GM12878 (cell line): ENCODE results near the gene BNIPL. TPM values are rescaled to one million over a fixed set of nuclear protein-coding genes. Genes with fewer than 3 reads are reported as not detected.

ENCODE experiments used
- BRCA1 ChIP-seq: IDR thresholded peaks from 2 replicates; pipeline ENCODE4 v1.6.1; 2011; ENCODE audit warnings: low read depth, low read length, improper control_type of control experiment
- CBX5 ChIP-seq: sonication (generic); IDR thresholded peaks from 2 replicates; pipeline ENCODE4 v1.6.1; 2016; ENCODE audit warnings: low read depth, moderate library complexity, mild to moderate bottlenecking, inconsistent platforms
- E2F4 ChIP-seq: IDR thresholded peaks from 2 replicates; pipeline ENCODE4 v1.6.1; 2012; ENCODE audit warnings: low read depth, low read length, improper control_type of control experiment
- E2F8 ChIP-seq: fragments of 450-650 bp; IDR thresholded peaks from 2 replicates; pipeline ENCODE4 v1.6.1; 2018; ENCODE audit warnings: mild to moderate bottlenecking, low read depth, moderate library complexity; ENCODE audit not compliant: partially characterized antibody
- IKZF2 ChIP-seq, 2 experiments: fragments of 450-650 bp; IDR thresholded peaks; 2 replicates each; pipeline ENCODE4 v1.6.1; 2017; ENCODE audit warnings: mild to moderate bottlenecking in 2 of 2, moderate library complexity in 2 of 2
- LARP7 ChIP-seq: fragments of 450-650 bp; IDR thresholded peaks from 2 replicates; pipeline ENCODE4 v1.6.1; 2017; ENCODE audit warnings: mild to moderate bottlenecking
- MTA2 ChIP-seq: fragments of 450-650 bp; IDR thresholded peaks from 2 replicates; pipeline ENCODE4 v1.6.1; 2016; ENCODE audit warnings: low read depth, mild to moderate bottlenecking, moderate library complexity
- NR2F1 ChIP-seq: fragments of 450-650 bp; conservative IDR thresholded peaks from 2 replicates; pipeline ENCODE4 v1.6.1; 2017; ENCODE audit warnings: mild to moderate bottlenecking
- NRF1 ChIP-seq: conservative IDR thresholded peaks from 2 replicates; pipeline ENCODE4 v1.6.1; 2011; ENCODE audit warnings: mild to moderate bottlenecking, low read depth, low read length, improper control_type of control experiment
- POLR2A ChIP-seq: IDR thresholded peaks from 2 replicates; pipeline ENCODE4 v1.6.1; 2011; ENCODE audit warnings: low read depth, mild to moderate bottlenecking, low read length
- RCOR1 ChIP-seq: conservative IDR thresholded peaks from 2 replicates; pipeline ENCODE4 v1.6.1; 2012; ENCODE audit warnings: low read depth, low read length, improper control_type of control experiment
- RELA ChIP-seq: fragments of 450-650 bp; IDR thresholded peaks from 2 replicates; pipeline ENCODE4 v1.8.0; 2014; ENCODE audit warnings: borderline replicate concordance; ENCODE audit not compliant: partially characterized antibody
- SIN3A ChIP-seq: IDR thresholded peaks from 2 replicates; pipeline ENCODE4 v1.6.1; 2012; ENCODE audit warnings: low read depth, low read length, improper control_type of control experiment
- SMC3 ChIP-seq: IDR thresholded peaks from 2 replicates; pipeline ENCODE4 v1.6.1; 2011; ENCODE audit warnings: low read length, improper control_type of control experiment, borderline replicate concordance
- SP1 ChIP-seq: IDR thresholded peaks from one replicate; pipeline ENCODE4 v1.6.1; 2011; ENCODE audit warnings: low read depth, low read length
- SRF ChIP-seq, 2 experiments: IDR thresholded peaks; 2 replicates each; pipeline ENCODE4 v1.6.1; 2011; ENCODE audit warnings: low read depth in 2 of 2, low read length in 2 of 2, mild to moderate bottlenecking in 1 of 2, moderate library complexity in 1 of 2
- USF2 ChIP-seq: IDR thresholded peaks from 2 replicates; pipeline ENCODE4 v1.6.1; 2011; ENCODE audit warnings: low read depth, low read length, improper control_type of control experiment, borderline replicate concordance
- ZNF207 ChIP-seq: fragments of 450-650 bp; IDR thresholded peaks from 2 replicates; pipeline ENCODE4 v1.6.1; 2014; ENCODE audit warnings: antibody characterized with exemption, mild to moderate bottlenecking, borderline replicate concordance
- ZNF24 ChIP-seq: fragments of 450-650 bp; IDR thresholded peaks from 2 replicates; pipeline ENCODE4 v1.6.1; 2017; ENCODE audit warnings: antibody characterized with exemption, mild to moderate bottlenecking
- ZNF274 ChIP-seq: IDR thresholded peaks from one replicate; pipeline ENCODE4 v1.8.0; 2011; ENCODE audit not compliant: insufficient read length, insufficient read depth
- ZNF384 ChIP-seq: IDR thresholded peaks from 2 replicates; pipeline ENCODE4 v1.6.1; 2012; ENCODE audit warnings: low read depth, mild to moderate bottlenecking, low read length, improper control_type of control experiment, borderline replicate concordance
- ZNF622 ChIP-seq: fragments of 450-650 bp; IDR thresholded peaks from 2 replicates; pipeline ENCODE4 v1.6.1; 2017; ENCODE audit warnings: mild to moderate bottlenecking, inconsistent platforms
- polyA plus RNA-seq, 11 experiments: library from polyadenylated mRNA; depleted of rRNA in 4 of 11; unstranded in 6 of 11; stranded (reverse) in 5 of 11; fragments of >200 nt; fragmentation: Nextera tagmentation in 4 of 11; fragmentation: Illumina TruSeq in 1 of 11; extraction: Ambion mirVana in 4 of 11; extraction: Trizol in 1 of 11; gene quantifications; 1 replicate in 1 of 11; 2 replicates in 10 of 11; pipeline versions ENCODE4 v1.2.1 to v1.2.3, GENCODE V29; 2011 to 2016; ENCODE audit warnings: inconsistent platforms in 2 of 11, missing spikeins in 2 of 11, low read depth in 1 of 11
- total RNA-seq, 4 experiments: library from RNA; depleted of rRNA in 3 of 4; stranded (reverse); fragments of >200 nt in 3 of 4; fragmentation: Illumina TruSeq in 1 of 4; extraction: Trizol in 1 of 4; gene quantifications; 2 replicates each; pipeline versions ENCODE4 v1.2.1 to v1.2.3, GENCODE V29; 2013 to 2021
- TF ChIP-seq, protein P1 (sequence below): fragments of 450-650 bp; IDR thresholded peaks from 2 replicates; pipeline ENCODE4 v1.6.1; 2017; ENCODE audit warnings: mild to moderate bottlenecking, moderate library complexity

The BNIPL gene
- total and polyA plus RNA-seq, 10 of the 15 experiments (the other 5 are each of a cell fraction or from before 2014, with no cell fraction given), result 0.05 to 1.1 (median 0.17) TPM

GRCh38 chr1:151047591-151047924, 11.2 kb downstream of the BNIPL start, which contains the start of gene C1orf56 (continued):
- TF ChIP-seq E2F8 (no peak), SMC3 (no peak), SP1 (no peak), LARP7 (no peak), CBX5 (no peak), POLR2A (peak; percentile 62), SIN3A (no peak), NR2F1 (no peak), NRF1 (peak; percentile 40), MTA2 (no peak), USF2 (no peak), ZNF274 (no peak), ZNF207 (no peak), ZNF384 (no peak), ZNF24 (no peak), RCOR1 (no peak), IKZF2 (IDR thresholded peaks at IDR 0.05) (no peak), E2F4 (peak; percentile 54; the same call in 1 of the 2 replicates), ZNF622 (no peak), SRF (IDR thresholded peaks at IDR 0.05; ENCODE audit: low read depth in 2 of 2, low read length in 2 of 2) (no peak), RELA (no peak), BRCA1 (no peak)
- TF ChIP-seq, protein P1, sequence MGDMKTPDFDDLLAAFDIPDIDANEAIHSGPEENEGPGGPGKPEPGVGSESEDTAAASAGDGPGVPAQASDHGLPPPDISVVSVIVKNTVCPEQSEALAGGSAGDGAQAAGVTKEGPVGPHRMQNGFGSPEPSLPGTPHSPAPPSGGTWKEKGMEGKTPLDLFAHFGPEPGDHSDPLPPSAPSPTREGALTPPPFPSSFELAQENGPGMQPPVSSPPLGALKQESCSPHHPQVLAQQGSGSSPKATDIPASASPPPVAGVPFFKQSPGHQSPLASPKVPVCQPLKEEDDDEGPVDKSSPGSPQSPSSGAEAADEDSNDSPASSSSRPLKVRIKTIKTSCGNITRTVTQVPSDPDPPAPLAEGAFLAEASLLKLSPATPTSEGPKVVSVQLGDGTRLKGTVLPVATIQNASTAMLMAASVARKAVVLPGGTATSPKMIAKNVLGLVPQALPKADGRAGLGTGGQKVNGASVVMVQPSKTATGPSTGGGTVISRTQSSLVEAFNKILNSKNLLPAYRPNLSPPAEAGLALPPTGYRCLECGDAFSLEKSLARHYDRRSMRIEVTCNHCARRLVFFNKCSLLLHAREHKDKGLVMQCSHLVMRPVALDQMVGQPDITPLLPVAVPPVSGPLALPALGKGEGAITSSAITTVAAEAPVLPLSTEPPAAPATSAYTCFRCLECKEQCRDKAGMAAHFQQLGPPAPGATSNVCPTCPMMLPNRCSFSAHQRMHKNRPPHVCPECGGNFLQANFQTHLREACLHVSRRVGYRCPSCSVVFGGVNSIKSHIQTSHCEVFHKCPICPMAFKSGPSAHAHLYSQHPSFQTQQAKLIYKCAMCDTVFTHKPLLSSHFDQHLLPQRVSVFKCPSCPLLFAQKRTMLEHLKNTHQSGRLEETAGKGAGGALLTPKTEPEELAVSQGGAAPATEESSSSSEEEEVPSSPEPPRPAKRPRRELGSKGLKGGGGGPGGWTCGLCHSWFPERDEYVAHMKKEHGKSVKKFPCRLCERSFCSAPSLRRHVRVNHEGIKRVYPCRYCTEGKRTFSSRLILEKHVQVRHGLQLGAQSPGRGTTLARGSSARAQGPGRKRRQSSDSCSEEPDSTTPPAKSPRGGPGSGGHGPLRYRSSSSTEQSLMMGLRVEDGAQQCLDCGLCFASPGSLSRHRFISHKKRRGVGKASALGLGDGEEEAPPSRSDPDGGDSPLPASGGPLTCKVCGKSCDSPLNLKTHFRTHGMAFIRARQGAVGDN, result 0 out of 2 replicates have a peak, but pooled peaks have one; percentile 15
